Suppressor macrophage treated with lipopolysaccharide for 4 hours (primary cell): ENCODE data around the gene B4GALNT1.
A peak's percentile ranks its signal among the peaks of the same experiment; 100 is the strongest.
"Not testable (repeated sequence)": the region's sequence is repeated elsewhere in the genome, so short reads cannot be mapped to it uniquely, and the experiment has no call there.

Source experiments
- DNase-seq: peaks from one replicate; pipeline ENCODE4 v3.0.0-alpha.2; 2020

B4GALNT1 gene

GRCh38 chr12:57632958-57633840, at the start of gene B4GALNT1:
B4GALNT1 (minus strand) TSS chr12:57633201; CDS start chr12:57632132, 1,069 bp downstream.
- peak; percentile 74 for DNase-seq

GRCh38 chr12:57679697-57680096, 46.7 kb upstream of the B4GALNT1 start:
- no peak for DNase-seq

GRCh38 chr12:57677947-57678346, 44.9 kb upstream of the B4GALNT1 start:
- DNase-seq, result not testable (repeated sequence)

- DNase-seq, result no peak
Measured at GRCh38 chr12:57674691-57675090, 41.7 kb upstream of the B4GALNT1 start.

GRCh38 chr12:57672801-57673200, 39.8 kb upstream of the B4GALNT1 start:
- no peak for DNase-seq

- DNase-seq, result not testable (repeated sequence)
Measured at GRCh38 chr12:57671811-57672210, 38.8 kb upstream of the B4GALNT1 start.

GRCh38 chr12:57669691-57670090, 36.7 kb upstream of the B4GALNT1 start:
- DNase-seq, result not testable (repeated sequence)

- no peak for DNase-seq
Measured at GRCh38 chr12:57666897-57667296, 33.9 kb upstream of the B4GALNT1 start.

GRCh38 chr12:57665066-57665820, 32.2 kb upstream of the B4GALNT1 start:
- not testable (repeated sequence) for DNase-seq

GRCh38 chr12:57661376-57661775, 28.4 kb upstream of the B4GALNT1 start:
- no peak for DNase-seq

GRCh38 chr12:57658890-57659289, 25.9 kb upstream of the B4GALNT1 start:
- DNase-seq, result no peak

GRCh38 chr12:57657744-57658143, 24.7 kb upstream of the B4GALNT1 start:
- no peak for DNase-seq

- DNase-seq, result not testable (repeated sequence)
Measured at GRCh38 chr12:57656408-57656807, 23.4 kb upstream of the B4GALNT1 start.

GRCh38 chr12:57655541-57656240, 22.7 kb upstream of the B4GALNT1 start:
- no peak for DNase-seq

GRCh38 chr12:57654042-57654441, 21.0 kb upstream of the B4GALNT1 start:
- no peak for DNase-seq

- not testable (repeated sequence) for DNase-seq
Measured at GRCh38 chr12:57646659-57647049, 13.7 kb upstream of the B4GALNT1 start.

- not testable (repeated sequence) for DNase-seq
Measured at GRCh38 chr12:57645990-57646658, 13.1 kb upstream of the B4GALNT1 start.

GRCh38 chr12:57641699-57642442, 8.9 kb upstream of the B4GALNT1 start:
- no peak for DNase-seq

GRCh38 chr12:57640175-57641042, 7.4 kb upstream of the B4GALNT1 start:
- no peak for DNase-seq

- DNase-seq, result no peak
Measured at GRCh38 chr12:57638096-57638495, 5.1 kb upstream of the B4GALNT1 start.

- no peak for DNase-seq
Measured at GRCh38 chr12:57637364-57637763, 4.4 kb upstream of the B4GALNT1 start.
